ENCODE measurements around the gene AADAC. TPM values are rescaled to one million over a fixed set of nuclear protein-coding genes. Genes with fewer than 3 reads are reported as not detected.
"Not testable (repeated sequence)": the region's sequence is repeated elsewhere in the genome, so short reads cannot be mapped to it uniquely, and the experiment has no call there.

The AADAC gene
- polyA plus RNA-seq, 4 donors: 0.10 to 0.31 (median 0.25) TPM

DNA sequence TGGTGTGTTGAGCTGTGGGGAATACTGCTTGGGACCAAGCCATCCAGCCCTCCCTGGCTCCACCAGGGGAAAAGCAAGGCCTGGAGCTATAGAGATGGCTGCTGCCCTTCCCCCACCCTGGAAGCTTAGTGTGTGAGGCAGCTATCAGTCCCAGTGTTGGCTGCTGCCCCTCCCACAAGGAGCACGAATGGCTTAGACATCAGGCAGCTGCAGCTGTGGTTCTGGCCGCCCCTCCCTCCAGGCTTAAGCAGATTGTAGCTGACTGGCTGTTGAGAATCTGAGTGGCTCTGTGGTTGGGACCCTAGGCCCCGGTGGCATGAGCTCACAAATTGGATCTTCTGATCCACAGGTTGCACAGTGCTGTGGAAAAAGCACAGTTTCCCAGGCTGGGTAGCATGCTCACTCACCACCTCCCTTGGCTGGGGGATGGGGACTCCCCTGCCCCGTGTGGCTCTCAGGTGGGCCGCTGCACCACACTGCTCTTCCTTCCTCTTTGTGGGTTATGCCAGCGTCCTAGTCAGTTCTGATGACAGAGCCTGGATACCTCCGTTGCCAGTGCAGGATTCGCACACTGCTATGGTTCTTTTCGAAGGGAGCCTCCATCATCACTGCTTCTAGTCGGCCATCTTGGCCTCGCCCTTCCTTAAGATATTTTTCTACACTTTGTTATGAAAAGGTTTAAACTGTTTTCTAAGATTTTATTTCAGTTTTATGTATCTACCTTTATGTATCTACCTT, 38.3 kb downstream of the AADAC start:
- no peak for DNase-seq (ENCODE audit: low read depth in 4 of 4, low spot score in 3 of 4)

- DNase-seq (ENCODE audit: low read depth in 4 of 4, low spot score in 3 of 4): no peak
These were observed 42.2 kb downstream of the AADAC start for GRCh38 chr3:151856118-151856517.

DNA sequence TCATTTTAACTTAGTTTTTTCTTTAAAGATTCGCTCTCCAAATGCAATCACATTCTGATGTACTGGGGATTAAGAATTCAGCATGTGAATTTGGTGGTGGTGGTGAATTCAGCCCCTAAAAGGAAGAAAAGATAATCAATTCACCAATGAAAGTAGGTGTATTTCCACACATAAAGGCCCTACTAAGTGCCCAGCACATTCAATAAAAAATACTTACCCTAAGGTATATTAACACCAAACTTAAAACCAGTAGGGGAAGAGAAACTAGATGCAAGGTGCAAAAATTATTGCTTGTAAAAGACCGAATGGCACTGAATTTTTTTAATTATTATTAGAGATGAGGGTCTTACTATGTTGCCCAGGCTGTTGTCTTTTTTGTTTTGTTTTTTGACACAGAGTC, 42.7 kb downstream of the AADAC start:
- DNase-seq (ENCODE audit: low read depth in 4 of 4, low spot score in 3 of 4): no peak

GRCh38 chr3:151859233-151859673, 45.3 kb downstream of the AADAC start:
- DNase-seq (ENCODE audit: low read depth in 4 of 4, low spot score in 3 of 4): no peak

GRCh38 chr3:151859905-151860304, 46.0 kb downstream of the AADAC start:
- no peak for DNase-seq (ENCODE audit: low read depth in 4 of 4, low spot score in 3 of 4)

- DNase-seq (ENCODE audit: low read depth in 4 of 4, low spot score in 3 of 4): no peak
These were observed 49.7 kb downstream of the AADAC start for GRCh38 chr3:151863611-151864010.

DNA sequence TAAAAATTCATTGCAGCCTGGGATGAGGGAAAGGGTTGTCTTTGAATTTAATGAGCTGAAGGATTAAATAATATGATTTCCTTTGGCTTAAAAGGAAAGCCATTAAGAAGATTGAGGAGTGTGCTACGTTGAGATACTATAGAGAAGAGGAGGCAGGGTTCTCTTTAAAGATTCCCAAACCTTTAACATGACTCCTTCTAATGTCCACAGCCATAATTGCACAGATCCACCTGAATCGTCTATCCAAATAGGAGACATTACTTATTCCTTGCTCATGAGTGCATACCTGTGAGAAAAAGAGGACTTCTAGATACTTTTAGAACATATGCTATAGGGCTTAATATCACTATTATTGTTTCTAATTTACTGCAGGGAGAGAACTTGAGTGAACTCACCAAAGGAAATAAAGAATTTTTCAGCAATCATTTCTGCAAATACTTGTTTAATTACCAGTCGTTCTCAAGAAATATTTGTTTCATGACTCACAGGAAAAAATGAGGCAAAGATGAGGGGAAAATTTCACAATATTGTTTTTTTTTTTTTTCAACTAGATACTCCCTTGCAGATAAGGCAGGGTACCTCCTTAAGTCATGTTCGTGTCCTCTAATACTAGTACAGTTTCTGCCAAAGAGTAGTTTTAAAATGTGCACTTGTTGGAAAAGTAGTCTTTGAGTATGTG, 50.6 kb downstream of the AADAC start:
- no peak for DNase-seq (ENCODE audit: low read depth in 4 of 4, low spot score in 3 of 4)

GRCh38 chr3:151866711-151867410, 52.9 kb downstream of the AADAC start:
- DNase-seq (ENCODE audit: low read depth in 4 of 4, low spot score in 3 of 4): no peak

GRCh38 chr3:151867666-151868065, 53.8 kb downstream of the AADAC start:
- no peak for DNase-seq (ENCODE audit: low read depth in 4 of 4, low spot score in 3 of 4)

DNA sequence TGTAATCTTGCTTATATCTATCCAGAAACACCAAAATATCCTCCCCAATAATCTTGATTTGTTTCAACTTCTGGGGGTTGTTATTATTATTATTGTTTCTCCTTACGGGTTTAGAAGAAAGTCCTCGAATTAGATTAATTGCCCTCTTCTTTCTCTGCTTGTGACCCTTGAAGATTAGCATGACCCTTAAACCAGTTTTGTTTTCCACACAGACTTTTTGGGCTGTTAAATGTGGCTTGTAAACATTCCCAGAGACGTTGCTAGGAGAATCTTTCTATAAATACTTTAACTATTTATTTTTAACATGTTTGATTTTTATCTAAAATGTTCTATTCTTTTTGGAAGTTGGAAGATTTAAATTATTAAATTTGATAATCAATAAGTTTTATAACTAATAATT, 55.3 kb downstream of the AADAC start:
- DNase-seq (ENCODE audit: low read depth in 4 of 4, low spot score in 3 of 4): no peak

DNA sequence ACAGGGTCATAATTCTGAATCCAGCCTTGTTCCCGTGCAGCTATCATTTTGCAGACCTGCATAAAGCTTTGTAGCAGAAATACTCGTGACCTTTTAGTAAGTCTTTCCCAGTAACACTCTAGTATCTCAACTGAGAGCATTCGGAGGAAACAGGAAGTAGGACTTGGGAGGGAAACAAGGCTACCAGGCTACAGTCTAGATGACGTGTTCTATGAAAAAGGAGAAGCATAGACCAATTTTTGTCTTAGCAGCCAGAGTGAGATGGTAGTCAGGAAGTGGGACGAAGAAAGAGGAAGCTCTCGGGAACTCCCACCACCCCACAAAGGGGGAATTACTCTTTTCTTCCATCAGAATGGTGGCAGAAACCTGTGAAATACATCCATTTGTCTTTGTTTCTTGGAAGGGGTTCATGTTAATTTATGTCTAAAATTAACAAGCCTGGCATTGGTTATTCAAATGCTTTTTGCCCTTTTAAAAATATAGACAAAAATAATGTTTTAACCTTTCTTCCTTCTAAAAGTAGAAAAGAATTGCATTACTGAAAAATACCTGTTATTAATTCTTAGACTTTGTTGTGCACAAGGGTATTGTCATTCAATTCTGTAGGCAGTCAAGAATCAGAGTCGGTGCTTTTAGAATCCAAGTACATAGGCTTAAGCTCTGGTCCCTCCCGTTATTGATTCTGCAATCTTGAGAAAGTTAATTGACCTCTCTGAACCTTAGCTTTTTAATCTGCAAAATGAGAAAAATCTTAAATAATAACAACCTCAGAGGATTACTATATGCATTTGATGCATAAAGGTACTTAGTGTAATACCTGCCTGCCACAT, 57.9 kb downstream of the AADAC start:
- DNase-seq (ENCODE audit: low read depth in 4 of 4, low spot score in 3 of 4): no peak

- DNase-seq (ENCODE audit: low read depth in 4 of 4, low spot score in 3 of 4): no peak
These were observed 59.5 kb downstream of the AADAC start, which contains the start of gene SUCNR1 for GRCh38 chr3:151873398-151873797. Gene SUCNR1, plus strand, starts transcription at chr3:151873643. Its CDS starts 6,250 bp downstream, at chr3:151879893.

GRCh38 chr3:151874079-151874478, 60.2 kb downstream of the AADAC start:
- not testable (repeated sequence) for DNase-seq (ENCODE audit: low read depth in 4 of 4, low spot score in 3 of 4)

DNA sequence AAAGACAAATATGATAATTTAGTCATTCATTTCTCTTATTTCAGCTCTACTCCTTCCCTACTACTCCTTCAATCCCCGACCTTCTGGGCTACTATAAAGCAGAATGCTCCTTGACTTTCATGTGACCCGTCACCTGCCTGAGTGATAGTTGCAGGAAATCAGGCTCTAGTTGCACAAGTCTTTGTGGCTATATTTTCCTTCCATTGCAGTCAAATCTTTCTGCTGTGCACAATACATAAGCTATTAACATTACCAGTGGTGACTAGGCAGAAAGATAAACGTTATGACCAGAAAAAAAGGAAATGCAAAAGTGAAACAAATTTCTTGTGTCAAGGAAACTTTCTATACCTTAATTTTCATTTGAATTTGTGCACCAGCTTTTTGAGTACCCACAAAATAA, 61.8 kb downstream of the AADAC start:
- DNase-seq (ENCODE audit: low read depth in 4 of 4, low spot score in 3 of 4): no peak

GRCh38 chr3:151877269-151877668, 63.4 kb downstream of the AADAC start:
- no peak for DNase-seq (ENCODE audit: low read depth in 4 of 4, low spot score in 3 of 4)

Other genes starting within 250 kb of the AADAC start
- not detected for gene AADACL2, start 80.2 kb upstream of the AADAC start, polyA plus RNA-seq (ENCODE audit: insufficient read length in 4 of 4)
- gene SUCNR1, start 59.5 kb downstream of the AADAC start, polyA plus RNA-seq (ENCODE audit: insufficient read length in 4 of 4): 10 to 100 TPM in 2 of 4 donors, 1 to 10 TPM in 2; 8.1 to 16.8 (median 9.9) TPM